Mesendoderm (in vitro differentiated cells): ENCODE results near the gene YY1.
"Not testable (repeated sequence)": the region's sequence is repeated elsewhere in the genome, so short reads cannot be mapped to it uniquely, and the experiment has no call there.

Experiments
- DNase-seq: peaks from one replicate; pipeline ENCODE4 v3.0.0; 2013
- H2AK5ac ChIP-seq: 2 replicates; pipeline ENCODE4 v1.6.1; 2013; ENCODE audit warnings: low read length, inconsistent platforms
- H2BK120ac ChIP-seq: 2 replicates; pipeline ENCODE4 v1.6.1; 2013; ENCODE audit warnings: low read depth, mild to moderate bottlenecking, low read length, moderate library complexity, mixed read lengths
- H2BK15ac ChIP-seq: replicated peaks from 2 replicates; pipeline ENCODE4 v1.6.1; 2013; ENCODE audit warnings: low read depth, mild to moderate bottlenecking, moderate library complexity
- H2BK5ac ChIP-seq: 2 replicates; pipeline ENCODE4 v1.6.1; 2013; ENCODE audit warnings: low read length, inconsistent platforms
- H3K18ac ChIP-seq: 2 replicates; pipeline ENCODE4 v1.6.1; 2013; ENCODE audit warnings: mild to moderate bottlenecking, low read length, mixed read lengths
- H3K23ac ChIP-seq: one replicate; pipeline ENCODE4 v1.6.1; 2013; ENCODE audit warnings: low read length
- H3K27ac ChIP-seq: 2 replicates; pipeline ENCODE4 v1.5.1; 2013; ENCODE audit warnings: low read depth, mild to moderate bottlenecking, inconsistent platforms, low read length, moderate library complexity
- H3K27me3 ChIP-seq: 2 replicates; pipeline ENCODE4 v1.6.1; 2013; ENCODE audit warnings: low read length, control low read depth, mild to moderate bottlenecking, inconsistent platforms; ENCODE audit not compliant: insufficient read depth, poor library complexity
- H3K36me3 ChIP-seq: 2 replicates; pipeline ENCODE4 v1.6.1; 2013; ENCODE audit warnings: low read length, inconsistent platforms; ENCODE audit not compliant: control insufficient read depth, insufficient read depth
- H3K4ac ChIP-seq: one replicate; pipeline ENCODE4 v1.6.1; 2013; ENCODE audit warnings: low read depth, mild to moderate bottlenecking, low read length, moderate library complexity
- H3K4me1 ChIP-seq: 2 replicates; pipeline ENCODE4 v1.6.1; 2013; ENCODE audit warnings: low read depth, low read length, inconsistent platforms; ENCODE audit not compliant: control insufficient read depth
- H3K4me2 ChIP-seq: 2 replicates; pipeline ENCODE4 v1.6.1; 2013; ENCODE audit warnings: low read length
- H3K4me3 ChIP-seq: 2 replicates; pipeline ENCODE4 v1.5.1; 2013; ENCODE audit warnings: mild to moderate bottlenecking, low read length
- H3K56ac ChIP-seq: one replicate; pipeline ENCODE4 v1.6.1; 2013; ENCODE audit warnings: low read length
- H3K79me1 ChIP-seq: 2 replicates; pipeline ENCODE4 v1.6.1; 2013; ENCODE audit warnings: low read length, inconsistent platforms
- H3K79me2 ChIP-seq: 2 replicates; pipeline ENCODE4 v1.6.1; 2013; ENCODE audit warnings: mild to moderate bottlenecking, low read length; ENCODE audit not compliant: control insufficient read depth, insufficient read depth
- H3K9ac ChIP-seq: 2 replicates; pipeline ENCODE4 v1.6.1; 2013; ENCODE audit warnings: low read length, inconsistent platforms
- H4K5ac ChIP-seq: one replicate; pipeline ENCODE4 v1.6.1; 2013; ENCODE audit warnings: low read length
- H4K8ac ChIP-seq: one replicate; pipeline ENCODE4 v1.6.1; 2013; ENCODE audit warnings: low read depth, mild to moderate bottlenecking, control low read depth, low read length, moderate library complexity
- WGBS: extraction: QIAGEN DNeasy Blood & Tissue Kit; methylation state at CpG from one replicate; pipeline ENCODE4 v1.1.7; 2013; ENCODE audit warnings: low lambda C conversion rate, missing lambda C conversion rate; ENCODE audit not compliant: insufficient coverage; ENCODE audit errors: extremely low coverage; 5-methylcytosine and 5-hydroxymethylcytosine counted together

The YY1 gene

DNA sequence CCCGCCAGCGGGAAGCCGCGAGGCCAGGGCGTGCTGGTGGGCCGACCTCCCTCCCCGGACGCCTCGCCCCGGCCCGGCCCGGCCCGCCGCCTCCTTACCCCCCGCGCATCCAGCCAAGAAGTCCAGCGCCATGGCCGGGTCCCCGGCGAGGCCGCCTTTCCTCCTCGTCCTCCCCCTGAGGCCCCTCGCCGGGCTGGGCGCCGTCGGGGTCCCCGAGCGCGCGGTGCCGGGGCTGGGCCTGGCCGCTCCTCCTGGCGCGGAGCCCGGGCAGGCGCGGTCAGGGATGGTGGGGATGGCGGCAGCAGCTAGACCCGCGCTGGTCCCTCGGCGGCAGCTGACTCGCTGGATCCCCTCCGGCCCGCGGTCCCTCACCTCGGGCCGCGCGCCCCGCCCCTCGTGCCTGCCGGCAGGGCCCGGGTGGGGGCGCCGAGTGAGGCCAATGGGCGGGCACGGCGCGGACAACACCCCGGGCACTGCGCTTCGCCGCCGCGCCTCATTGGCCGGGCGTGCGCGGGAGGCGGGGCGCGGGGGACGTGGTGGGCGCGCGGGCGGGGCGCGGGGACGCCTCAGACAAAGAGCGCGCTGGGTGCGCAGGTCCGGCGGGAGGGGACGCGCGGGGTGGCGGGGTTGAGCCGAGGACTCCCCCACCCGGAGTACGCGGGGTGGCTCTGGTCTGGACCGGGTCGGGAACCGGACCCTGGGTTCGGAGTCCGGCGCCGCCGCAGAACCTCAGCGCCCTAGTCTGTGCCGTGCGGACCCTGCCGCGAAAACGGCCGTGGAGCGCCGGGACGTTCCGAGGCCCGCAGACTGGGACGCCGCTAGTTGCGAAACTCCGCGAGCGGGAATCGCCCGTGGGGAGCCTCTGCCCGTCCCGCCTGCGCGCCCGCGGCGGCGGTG lies 67.4 kb downstream of the YY1 start, which contains the start of gene SLC25A29:
Gene SLC25A29, minus strand, starts transcription at position 344 of the 897 bp plus-strand sequence. Its CDS starts 212 bp downstream, at position 132.
- Histone ChIP-seq H2BK120ac (peak within 1 kb of the TSS; percentile 17), H3K56ac (peak within 1 kb of the TSS; percentile 96), H3K4ac (peak within 1 kb of the TSS; percentile 92), H3K4me1 (peaks cover 11% of the 10 kb centered on the region), H3K79me2 (peaks cover 15% of the 10 kb centered on the region), H2BK15ac (no peak within 1 kb of the TSS), H2AK5ac (no peak within 1 kb of the TSS), H3K27me3 (no peaks in the 10 kb centered on the region), H2BK5ac (peak within 1 kb of the TSS; percentile 59), H3K4me3 (peak within 1 kb of the TSS; percentile 76), H4K8ac (peak within 1 kb of the TSS; percentile 3), H3K18ac (peak within 1 kb of the TSS; percentile 91), H3K23ac (peak within 1 kb of the TSS; percentile 80), H3K4me2 (peak within 1 kb of the TSS; percentile 94), H3K9ac (peak within 1 kb of the TSS; percentile 85), H3K36me3 (no peaks in the 10 kb centered on the region), H4K5ac (no peak within 1 kb of the TSS), H3K79me1 (peaks cover 12% of the 10 kb centered on the region), H3K27ac (peak within 1 kb of the TSS; percentile 83)
- WGBS = no CpG with 5 or more reads among the region's 131 CpGs
- DNase-seq = peak; percentile 94

DNA sequence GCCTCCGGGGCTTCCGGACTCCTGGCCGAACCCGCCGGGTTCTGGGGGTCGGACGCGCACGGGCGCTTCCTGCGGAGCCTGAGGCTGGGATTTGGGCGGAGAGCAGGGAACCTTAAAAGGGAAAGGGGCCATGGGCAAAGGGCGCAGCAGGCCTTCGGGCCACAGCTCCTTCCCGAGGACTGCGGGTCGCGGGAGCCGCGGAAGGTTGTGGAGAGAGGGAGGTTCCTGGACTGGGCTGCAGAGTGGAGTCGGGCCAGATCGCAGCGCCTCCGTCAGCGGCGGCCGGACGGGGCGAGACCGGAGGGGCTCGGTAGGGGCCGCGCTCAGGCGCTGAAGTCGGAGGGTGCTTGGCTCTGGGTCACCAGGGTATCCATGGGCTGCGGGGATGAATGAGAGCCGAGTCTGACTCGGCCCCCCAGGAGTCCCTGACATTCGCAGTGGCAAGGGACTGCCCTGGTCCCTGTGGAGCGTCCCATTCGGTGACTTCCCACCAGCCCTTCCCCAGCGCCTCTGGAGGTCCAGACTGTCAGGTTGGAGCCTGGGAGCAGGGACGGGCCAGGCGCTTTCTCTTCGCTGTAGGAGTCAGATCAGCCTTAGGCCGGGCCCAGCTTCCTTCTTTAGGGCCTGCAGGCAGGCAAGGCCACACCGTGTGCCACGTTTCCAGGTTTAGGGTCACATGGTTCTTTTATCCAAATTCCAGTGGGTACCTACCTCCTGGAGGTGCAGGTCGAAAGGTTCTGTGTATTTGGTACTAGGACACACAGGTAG lies 68.2 kb downstream of the YY1 start:
- no peak overlapping the region for H2AK5ac ChIP-seq
- peak overlapping the region; percentile 81 for H3K18ac ChIP-seq
- no peak overlapping the region for H2BK120ac ChIP-seq
- H2BK15ac ChIP-seq = no peak overlapping the region
- WGBS = no CpG with 5 or more reads among the region's 49 CpGs
- no peak overlapping the region for H2BK5ac ChIP-seq
- peaks cover 15% of the 10 kb centered on the region for H3K79me2 ChIP-seq
- peak; percentile 62 for DNase-seq
- H3K4me3 ChIP-seq = peak overlapping the region; percentile 70
- H3K36me3 ChIP-seq = no peaks in the 10 kb centered on the region
- peak overlapping the region; percentile 3 for H4K8ac ChIP-seq
- no peaks in the 10 kb centered on the region for H3K27me3 ChIP-seq
- H3K9ac ChIP-seq = peak overlapping the region; percentile 85
- peak overlapping the region; percentile 96 for H3K56ac ChIP-seq
- H3K23ac ChIP-seq = peak overlapping the region; percentile 48
- H3K27ac ChIP-seq = peak overlapping the region; percentile 10
- peaks cover 12% of the 10 kb centered on the region for H3K79me1 ChIP-seq
- peak overlapping the region; percentile 69 for H3K4me2 ChIP-seq
- H3K4me1 ChIP-seq = peaks cover 14% of the 10 kb centered on the region
- H3K4ac ChIP-seq = peak overlapping the region; percentile 89
- no peak overlapping the region for H4K5ac ChIP-seq

DNA sequence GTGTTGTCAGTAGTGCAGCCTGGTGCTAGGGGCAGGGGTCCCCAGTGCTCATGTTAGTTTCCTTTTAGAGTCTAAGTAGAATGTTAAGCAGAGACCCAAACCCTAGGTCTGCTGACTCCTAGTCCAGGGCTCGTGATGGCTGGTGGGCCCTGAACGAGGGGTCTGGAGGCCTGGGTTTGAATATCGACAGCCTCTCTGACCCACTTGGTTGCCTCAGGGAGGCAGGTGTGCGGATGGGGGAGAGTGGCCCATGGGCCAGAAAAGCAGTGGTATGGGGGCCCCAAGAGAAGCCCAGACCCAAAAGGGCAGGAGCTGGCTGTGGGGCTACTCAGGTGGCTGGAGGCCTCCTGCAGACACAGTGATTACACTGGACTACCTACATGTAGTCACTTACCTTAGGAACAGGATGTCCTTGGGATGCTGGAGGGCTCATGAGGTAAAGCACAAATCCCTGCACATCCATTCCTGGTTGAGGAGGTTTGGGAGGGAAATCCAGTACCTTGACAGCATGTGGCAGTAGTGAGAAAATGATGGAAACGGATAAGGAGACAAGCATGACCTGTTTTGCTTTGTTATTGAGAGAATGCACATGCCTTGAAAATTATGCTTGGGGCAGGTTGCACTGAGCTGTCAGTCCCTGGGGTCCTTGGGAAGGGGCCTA lies 69.0 kb downstream of the YY1 start:
- DNase-seq = peak; percentile 51
- no CpG with 5 or more reads among the region's 5 CpGs for WGBS
- Histone ChIP-seq H3K56ac (peak overlapping the region; percentile 96), H3K18ac (no peak overlapping the region), H2BK5ac (no peak overlapping the region), H4K5ac (no peak overlapping the region), H3K27me3 (no peaks in the 10 kb centered on the region), H3K36me3 (no peaks in the 10 kb centered on the region), H2AK5ac (no peak overlapping the region), H3K27ac (no peak overlapping the region), H3K23ac (no peak overlapping the region), H3K79me1 (peaks cover 9% of the 10 kb centered on the region), H3K4me2 (peak overlapping the region; percentile 69), H3K4me1 (peaks cover 16% of the 10 kb centered on the region), H3K4ac (no peak overlapping the region), H3K9ac (peak overlapping the region; percentile 85), H3K79me2 (peaks cover 13% of the 10 kb centered on the region), H3K4me3 (no peak overlapping the region), H4K8ac (no peak overlapping the region), H2BK15ac (no peak overlapping the region), H2BK120ac (no peak overlapping the region)

DNA sequence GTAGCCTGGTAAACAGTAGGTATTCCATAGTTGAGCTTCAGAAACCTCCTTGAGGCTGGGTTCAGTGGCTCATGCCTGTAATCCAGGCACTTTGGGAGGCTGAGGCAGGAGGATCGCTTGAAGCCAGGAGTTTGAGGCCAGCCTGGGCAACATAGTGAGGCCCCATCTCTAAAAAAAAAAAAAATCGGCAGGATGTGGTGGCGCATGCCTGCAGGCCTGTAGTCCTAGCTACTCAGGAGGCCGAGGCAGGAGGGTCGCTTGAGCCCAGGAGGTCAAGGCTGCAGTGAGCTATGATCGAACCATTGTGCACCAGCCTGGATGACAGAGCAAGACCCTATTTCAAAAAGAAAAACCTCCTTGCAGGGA lies 69.5 kb downstream of the YY1 start:
- H3K56ac ChIP-seq, H2BK15ac ChIP-seq, H3K4ac ChIP-seq, H4K5ac ChIP-seq, H3K27ac ChIP-seq, H3K18ac ChIP-seq, H3K4me2 ChIP-seq, H3K36me3 ChIP-seq, H3K9ac ChIP-seq, H2BK120ac ChIP-seq, DNase-seq, H3K4me3 ChIP-seq, H2BK5ac ChIP-seq, H3K23ac ChIP-seq, H4K8ac ChIP-seq, H2AK5ac ChIP-seq, H3K27me3 ChIP-seq, H3K79me1 ChIP-seq: not testable (repeated sequence)
- H3K79me2 ChIP-seq = peaks cover 10% of the 10 kb centered on the region
- WGBS = no CpG with 5 or more reads among the region's 6 CpGs
- peaks cover 16% of the 10 kb centered on the region for H3K4me1 ChIP-seq

DNA sequence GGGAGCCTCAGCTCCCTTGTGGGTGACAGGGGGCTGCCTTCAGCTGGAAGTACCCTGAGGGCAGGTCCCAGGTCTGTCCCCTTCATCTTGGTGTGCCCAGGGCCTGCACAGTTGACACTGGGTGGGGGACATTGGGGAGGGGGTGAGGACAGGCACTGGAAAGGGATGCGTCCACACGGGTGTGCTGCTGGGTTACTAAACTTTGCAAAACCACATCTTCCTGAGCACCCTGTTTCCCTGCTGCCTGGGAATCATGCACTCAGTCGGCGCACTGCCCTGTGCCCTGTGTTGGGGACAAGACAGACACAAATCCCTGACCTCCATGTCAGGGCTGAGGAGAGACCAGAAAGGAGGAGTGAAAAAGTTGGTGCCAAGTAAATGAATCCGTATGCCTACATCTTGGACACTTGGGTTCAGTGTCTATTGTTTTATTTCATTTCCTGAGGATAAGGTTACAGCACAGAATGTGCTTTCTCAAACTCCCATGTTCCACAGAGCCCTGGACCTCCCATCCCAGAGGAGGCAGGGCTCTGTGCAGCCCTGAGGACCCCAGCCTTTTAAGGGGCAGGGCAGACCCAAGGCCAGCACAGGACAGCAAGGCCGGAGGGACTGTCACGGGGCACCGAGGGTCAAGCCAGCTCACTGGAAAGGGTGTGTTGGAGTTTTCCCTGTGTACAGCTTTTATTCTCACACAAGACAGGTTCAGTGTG lies 70.2 kb downstream of the YY1 start:
- no CpG with 5 or more reads among the region's 8 CpGs for WGBS
- Histone ChIP-seq H3K56ac (no peak overlapping the region), H3K23ac (no peak overlapping the region), H3K4ac (no peak overlapping the region), H3K27ac (no peak overlapping the region), H3K79me1 (peaks cover 4% of the 10 kb centered on the region), H3K4me3 (no peak overlapping the region), H3K36me3 (no peaks in the 10 kb centered on the region), H2BK120ac (no peak overlapping the region), H2BK15ac (no peak overlapping the region), H3K18ac (no peak overlapping the region), H4K8ac (no peak overlapping the region), H2BK5ac (no peak overlapping the region), H3K4me1 (peaks cover 12% of the 10 kb centered on the region), H3K9ac (no peak overlapping the region), H3K79me2 (peaks cover 4% of the 10 kb centered on the region), H3K27me3 (no peaks in the 10 kb centered on the region), H4K5ac (no peak overlapping the region), H3K4me2 (no peak overlapping the region), H2AK5ac (no peak overlapping the region)
- no peak for DNase-seq
